Epithelial cell of proximal tubule (primary cell): ENCODE data around the gene HECTD1. TPM values are rescaled to one million over a fixed set of nuclear protein-coding genes. Genes with fewer than 3 reads are reported as not detected.

Source experiments
- DNase-seq: peaks from one replicate; pipeline ENCODE4 v3.0.0-alpha.2; 2011; ENCODE audit warnings: low read depth
- H3K4me3 ChIP-seq: 2 replicates; pipeline ENCODE4 v1.5.1; 2011; ENCODE audit warnings: low read depth, mild to moderate bottlenecking, low read length
- total RNA-seq: library from RNA; depleted of rRNA; stranded (reverse); fragments of >200 nt; gene quantifications from 2 replicates; pipeline ENCODE4 v1.2.3, GENCODE V29; 2015
- TF ChIP-seq, protein P1 (sequence below): conservative IDR thresholded peaks from 2 replicates; pipeline ENCODE4 v1.5.1; 2012; ENCODE audit warnings: low read depth, mild to moderate bottlenecking, low read length

HECTD1 gene
- total RNA-seq, 1 donor from 2014 or later = 101 TPM

DNA sequence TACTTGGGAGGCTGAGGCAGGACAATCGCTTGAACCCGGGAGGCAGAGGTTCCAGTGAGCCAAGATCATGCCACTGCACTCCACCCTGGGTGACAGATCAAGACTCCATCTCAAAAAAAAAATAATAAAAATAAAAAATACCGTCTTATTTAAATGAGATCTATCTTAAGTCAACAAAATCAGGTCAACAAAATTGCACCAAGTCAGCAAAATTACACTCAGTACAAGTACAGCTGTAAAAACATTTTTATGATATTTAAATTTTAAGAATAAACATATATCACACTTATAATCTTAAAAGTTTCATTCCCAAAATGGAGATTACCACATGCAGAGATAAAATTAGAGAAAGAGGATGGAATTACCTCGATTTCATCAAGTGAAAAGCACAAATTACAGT lies 33.2 kb downstream of the HECTD1 start:
- no peak overlapping the region for H3K4me3 ChIP-seq
- DNase-seq = no peak
- TF ChIP-seq, protein P1, sequence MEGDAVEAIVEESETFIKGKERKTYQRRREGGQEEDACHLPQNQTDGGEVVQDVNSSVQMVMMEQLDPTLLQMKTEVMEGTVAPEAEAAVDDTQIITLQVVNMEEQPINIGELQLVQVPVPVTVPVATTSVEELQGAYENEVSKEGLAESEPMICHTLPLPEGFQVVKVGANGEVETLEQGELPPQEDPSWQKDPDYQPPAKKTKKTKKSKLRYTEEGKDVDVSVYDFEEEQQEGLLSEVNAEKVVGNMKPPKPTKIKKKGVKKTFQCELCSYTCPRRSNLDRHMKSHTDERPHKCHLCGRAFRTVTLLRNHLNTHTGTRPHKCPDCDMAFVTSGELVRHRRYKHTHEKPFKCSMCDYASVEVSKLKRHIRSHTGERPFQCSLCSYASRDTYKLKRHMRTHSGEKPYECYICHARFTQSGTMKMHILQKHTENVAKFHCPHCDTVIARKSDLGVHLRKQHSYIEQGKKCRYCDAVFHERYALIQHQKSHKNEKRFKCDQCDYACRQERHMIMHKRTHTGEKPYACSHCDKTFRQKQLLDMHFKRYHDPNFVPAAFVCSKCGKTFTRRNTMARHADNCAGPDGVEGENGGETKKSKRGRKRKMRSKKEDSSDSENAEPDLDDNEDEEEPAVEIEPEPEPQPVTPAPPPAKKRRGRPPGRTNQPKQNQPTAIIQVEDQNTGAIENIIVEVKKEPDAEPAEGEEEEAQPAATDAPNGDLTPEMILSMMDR = no peak

DNA sequence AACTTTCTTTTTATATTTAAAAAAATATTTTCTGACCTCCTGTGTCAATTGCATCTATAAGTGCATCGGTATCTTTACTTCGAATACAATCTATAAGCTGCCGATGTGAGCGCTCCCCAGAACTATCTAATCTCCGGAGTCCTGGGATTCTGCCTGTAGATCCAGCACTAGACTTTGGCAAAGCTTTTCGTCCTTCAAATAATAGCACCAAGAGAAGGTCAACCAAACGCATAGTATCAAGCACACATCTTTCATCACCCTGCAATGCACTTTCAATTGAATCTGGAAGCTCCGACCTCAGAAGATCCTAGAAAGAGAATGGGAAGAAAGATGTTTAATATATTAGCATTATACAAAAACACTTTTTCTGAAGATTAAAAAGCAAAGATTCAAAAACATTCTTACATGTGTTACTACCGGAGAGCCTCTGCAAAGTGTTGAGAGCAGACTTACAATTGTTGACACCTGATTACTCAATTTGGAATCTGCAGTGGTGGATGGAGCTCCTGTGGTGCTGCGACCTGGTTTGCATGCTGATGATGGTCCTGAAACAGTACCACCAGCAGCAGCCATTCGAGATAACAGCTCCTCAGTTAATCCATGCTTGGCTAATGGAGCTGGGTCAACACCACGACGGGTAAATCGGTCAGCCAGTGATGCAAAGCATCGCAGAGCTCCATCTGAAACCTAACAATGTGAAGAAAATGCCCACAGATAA lies 34.3 kb downstream of the HECTD1 start:
- TF ChIP-seq, protein P1 = no peak
- DNase-seq = no peak
- H3K4me3 ChIP-seq = no peak overlapping the region

DNA sequence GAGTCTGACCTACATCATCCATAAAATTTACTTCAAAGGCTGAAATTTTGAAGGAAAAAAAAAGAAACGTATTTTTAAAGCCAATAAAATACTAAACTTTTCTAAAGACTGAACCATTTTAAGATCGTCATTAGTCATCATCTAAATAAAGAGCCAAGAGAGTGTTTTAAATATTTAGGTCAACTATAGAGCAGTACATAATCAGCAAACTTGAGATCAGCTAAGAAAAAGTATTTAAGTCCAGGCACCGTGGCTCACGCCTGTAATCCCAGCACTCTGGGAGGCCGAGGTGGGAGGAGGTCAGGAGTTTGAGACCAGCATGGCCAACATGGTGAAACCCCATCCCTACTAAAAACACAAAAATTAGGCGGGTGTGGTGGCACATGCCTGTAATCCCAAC lies 35.5 kb downstream of the HECTD1 start:
- H3K4me3 ChIP-seq = no peak overlapping the region
- no peak for DNase-seq
- TF ChIP-seq, protein P1 = no peak

DNA sequence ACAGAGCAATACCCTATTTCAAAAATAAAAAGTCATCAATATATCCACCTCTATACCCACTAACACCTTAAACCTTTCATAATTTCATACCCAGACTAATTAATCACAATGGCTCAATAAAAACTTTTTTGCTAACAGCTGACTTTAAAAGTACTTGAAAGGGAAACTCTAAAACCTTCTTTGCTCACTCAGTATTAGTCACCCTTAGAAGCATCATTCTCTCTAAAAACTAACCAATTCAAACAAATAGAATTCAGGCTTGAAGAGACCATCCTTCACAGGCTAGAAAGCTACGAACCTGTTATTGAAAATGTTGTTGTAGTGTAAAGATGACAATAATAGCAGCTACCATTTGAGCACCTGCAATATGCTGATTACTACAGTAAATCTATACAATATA lies 37.2 kb downstream of the HECTD1 start:
- no peak for DNase-seq
- TF ChIP-seq, protein P1 = no peak
- H3K4me3 ChIP-seq = no peak overlapping the region

DNA sequence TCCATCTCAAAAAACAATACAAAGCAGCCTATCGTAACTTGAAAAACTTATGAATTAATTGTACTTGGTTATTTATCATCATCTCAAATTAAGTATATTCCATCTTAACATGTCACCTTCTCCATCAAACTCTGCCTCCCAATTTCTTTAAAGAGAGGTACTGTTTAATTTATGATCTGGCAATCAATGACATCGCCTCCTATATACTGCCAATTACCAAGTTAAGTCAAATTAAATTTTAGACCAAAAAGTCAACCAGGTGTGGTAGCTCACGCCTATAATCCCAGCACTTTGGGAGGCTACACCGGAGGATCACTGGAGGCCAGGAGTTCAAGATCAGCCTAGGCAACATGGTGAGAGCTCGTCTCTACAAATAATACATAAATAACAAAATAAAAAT lies 37.7 kb downstream of the HECTD1 start:
- no peak overlapping the region for H3K4me3 ChIP-seq
- TF ChIP-seq, protein P1 = no peak
- no peak for DNase-seq

DNA sequence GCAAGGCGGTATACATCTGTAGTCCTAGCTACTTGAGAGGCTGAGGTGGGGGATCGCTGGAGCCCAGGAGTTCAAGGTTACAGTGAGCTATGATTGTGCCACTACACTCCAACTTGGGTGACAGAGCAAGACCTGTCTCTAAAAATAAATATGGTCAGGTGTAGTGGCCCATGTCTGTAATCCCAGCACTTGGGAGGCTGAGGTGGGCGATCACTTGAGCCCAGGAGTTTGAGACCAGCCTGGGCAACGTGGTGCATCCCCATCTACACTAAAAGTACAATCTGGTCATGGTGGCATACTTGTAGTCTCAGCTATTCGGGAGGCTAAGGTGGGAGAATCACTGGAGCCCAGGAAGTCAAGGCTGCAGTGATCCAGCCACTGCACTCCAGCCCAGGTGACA lies 40.6 kb downstream of the HECTD1 start:
- TF ChIP-seq, protein P1 = no peak
- no peak for DNase-seq
- H3K4me3 ChIP-seq = no peak overlapping the region

DNA sequence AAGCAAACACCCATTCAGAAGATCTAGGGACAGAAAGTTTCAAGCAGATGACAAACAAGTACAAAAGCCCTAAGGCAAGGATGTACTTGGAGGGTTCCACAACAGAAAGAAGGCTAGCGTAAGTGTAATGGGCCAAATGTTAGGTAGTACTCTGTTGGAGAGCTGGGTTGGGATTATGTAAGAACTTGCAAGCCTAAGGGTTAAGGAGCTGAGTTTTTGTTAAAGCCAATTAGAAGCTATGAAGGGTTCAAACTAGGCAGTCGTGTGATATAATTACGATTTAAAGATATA lies 41.4 kb downstream of the HECTD1 start:
- DNase-seq = no peak
- H3K4me3 ChIP-seq = no peak overlapping the region
- TF ChIP-seq, protein P1 = no peak
